ENCODE measurements around the gene ZIC3.

ZIC3 gene

GRCh38 chrX:137575596-137576255 is 9.8 kb downstream of the ZIC3 start:
- no peaks in the 10 kb centered on the region for H3K9me2 ChIP-seq (replicated peaks; ENCODE audit: control insufficient read depth, low read length)
- TF ChIP-seq CTCF (IDR thresholded peaks at IDR 0.05; ENCODE audit: low read depth, low read length, poor library complexity, severe bottlenecking) (no peak), EZH2phosphoT487 (IDR thresholded peaks at IDR 0.05; ENCODE audit: borderline replicate concordance, low read length) (no peak)
- H3K4me2 ChIP-seq (ENCODE audit: low read length) = no peak overlapping the region
- no peaks in the 10 kb centered on the region for H3K4me1 ChIP-seq (ENCODE audit: control insufficient read depth, low read length)
- H4K20me1 ChIP-seq (ENCODE audit: control insufficient read depth, insufficient read depth, low read depth, low read length) = no peaks in the 10 kb centered on the region
- H3F3A ChIP-seq (ENCODE audit: control insufficient read depth, insufficient read depth) = no peaks in the 10 kb centered on the region
- H3K4me3 ChIP-seq (ENCODE audit: low read length) = no peak overlapping the region
- H3K79me2 ChIP-seq (ENCODE audit: control insufficient read depth, low read length) = no peaks in the 10 kb centered on the region
- H3K27me3 ChIP-seq (ENCODE audit: control insufficient read depth, low read length) = no peaks in the 10 kb centered on the region
- H3K36me3 ChIP-seq (ENCODE audit: control insufficient read depth, low read length) = no peaks in the 10 kb centered on the region
- H3K9me3 ChIP-seq (ENCODE audit: control insufficient read depth, insufficient read depth, low read length) = no peaks in the 10 kb centered on the region
- no peak overlapping the region for H3K27ac ChIP-seq (ENCODE audit: low read depth, low read length)

GRCh38 chrX:137587151-137587550 is 21.2 kb downstream of the ZIC3 start:
- no peaks in the 10 kb centered on the region for H3K79me2 ChIP-seq (ENCODE audit: control insufficient read depth, low read length)
- H3F3A ChIP-seq (ENCODE audit: control insufficient read depth, insufficient read depth) = no peaks in the 10 kb centered on the region
- no peaks in the 10 kb centered on the region for H3K36me3 ChIP-seq (ENCODE audit: control insufficient read depth, low read length)
- H3K4me2 ChIP-seq (ENCODE audit: low read length) = no peak overlapping the region
- no peak overlapping the region for H3K4me3 ChIP-seq (ENCODE audit: low read length)
- no peaks in the 10 kb centered on the region for H3K9me2 ChIP-seq (replicated peaks; ENCODE audit: control insufficient read depth, low read length)
- no peaks in the 10 kb centered on the region for H3K9me3 ChIP-seq (ENCODE audit: control insufficient read depth, insufficient read depth, low read length)
- no peaks in the 10 kb centered on the region for H3K4me1 ChIP-seq (ENCODE audit: control insufficient read depth, low read length)
- no peaks in the 10 kb centered on the region for H4K20me1 ChIP-seq (ENCODE audit: control insufficient read depth, insufficient read depth, low read depth, low read length)
- no peak for TF ChIP-seq CTCF (IDR thresholded peaks at IDR 0.05; ENCODE audit: low read depth, low read length, poor library complexity, severe bottlenecking)
- TF ChIP-seq EZH2phosphoT487 (IDR thresholded peaks at IDR 0.05; ENCODE audit: borderline replicate concordance, low read length) = no peak
- H3K27me3 ChIP-seq (ENCODE audit: control insufficient read depth, low read length) = no peaks in the 10 kb centered on the region
- no peak overlapping the region for H3K27ac ChIP-seq (ENCODE audit: low read depth, low read length)

- Histone ChIP-seq H3K4me2 (ENCODE audit: low read length) (no peak overlapping the region), H3K9me3 (ENCODE audit: control insufficient read depth, insufficient read depth, low read length) (no peaks in the 10 kb centered on the region), H4K20me1 (ENCODE audit: control insufficient read depth, insufficient read depth, low read depth, low read length) (no peaks in the 10 kb centered on the region), H3K36me3 (ENCODE audit: control insufficient read depth, low read length) (no peaks in the 10 kb centered on the region), H3K79me2 (ENCODE audit: control insufficient read depth, low read length) (no peaks in the 10 kb centered on the region), H3K4me3 (ENCODE audit: low read length) (no peak overlapping the region), H3K27ac (ENCODE audit: low read depth, low read length) (no peak overlapping the region), H3K27me3 (ENCODE audit: control insufficient read depth, low read length) (no peaks in the 10 kb centered on the region), H3K4me1 (ENCODE audit: control insufficient read depth, low read length) (no peaks in the 10 kb centered on the region), H3F3A (ENCODE audit: control insufficient read depth, insufficient read depth) (no peaks in the 10 kb centered on the region), H3K9me2 (replicated peaks; ENCODE audit: control insufficient read depth, low read length) (no peaks in the 10 kb centered on the region)
- TF ChIP-seq EZH2phosphoT487 (IDR thresholded peaks at IDR 0.05; ENCODE audit: borderline replicate concordance, low read length) = no peak
- no peak for TF ChIP-seq CTCF (IDR thresholded peaks at IDR 0.05; ENCODE audit: low read depth, low read length, poor library complexity, severe bottlenecking)
These were observed 34.8 kb downstream of the ZIC3 start for GRCh38 chrX:137600769-137601168.
